HL-60/S4 treated with phorbol 12-myristate 13-acetate at 8.2 ng/mL for 4 days and 3 days (cell line): ENCODE measurements around the gene BBOX1.
"Not testable (repeated sequence)": the region's sequence is repeated elsewhere in the genome, so short reads cannot be mapped to it uniquely, and the experiment has no call there.

Source experiments
- in situ Hi-C: fragments of 300-500 bp; cut with MboI; formaldehyde crosslinking; loops from 2 replicates; pipeline ENCODE4 v1.15.0; 2022; ENCODE audit warnings: low sequenced_read_pairs

The BBOX1 gene

GRCh38 chr11:27174672-27175210 is 134.1 kb downstream of the BBOX1 start:
- in situ Hi-C loops: no loop called here

GRCh38 chr11:27175562-27175961 is 134.9 kb downstream of the BBOX1 start:
- in situ Hi-C loops: not testable (repeated sequence)
